HepG2 (cell line): ENCODE measurements around the gene COMP. TPM values are rescaled to one million over a fixed set of nuclear protein-coding genes. Genes with fewer than 3 reads are reported as not detected.

ENCODE experiments used
- DBP ChIP-seq: sonication (generic); formaldehyde crosslinking; IDR thresholded peaks from 2 replicates; pipeline ENCODE4 v1.4.0; 2020; ENCODE audit warnings: missing genetic modification reagents; ENCODE audit errors: not compliant biosample characterization
- ETV5 ChIP-seq: IDR thresholded peaks from 2 replicates; pipeline ENCODE4 v1.6.1; 2018; ENCODE audit warnings: missing biosample characterization, missing genetic modification reagents, inconsistent platforms, borderline replicate concordance
- FOXO1 ChIP-seq: sonication (generic); formaldehyde crosslinking; IDR thresholded peaks from 2 replicates; pipeline ENCODE4 v1.4.0; 2020; ENCODE audit warnings: missing genetic modification reagents
- HOXA3 ChIP-seq: sonication (generic); formaldehyde crosslinking; IDR thresholded peaks from 2 replicates; pipeline ENCODE4 v1.5.0; 2020; ENCODE audit warnings: missing genetic modification reagents
- MTA3 ChIP-seq: sonication (generic); formaldehyde crosslinking; IDR thresholded peaks from 2 replicates; pipeline ENCODE4 v1.4.0; 2020; ENCODE audit warnings: missing genetic modification reagents
- NR3C1 ChIP-seq: sonication (generic); formaldehyde crosslinking; IDR thresholded peaks from 2 replicates; pipeline ENCODE4 v1.4.0; 2020; ENCODE audit warnings: missing genetic modification reagents
- PAX8 ChIP-seq: sonication (generic); formaldehyde crosslinking; IDR thresholded peaks from 2 replicates; pipeline ENCODE4 v1.8.0; 2022; ENCODE audit warnings: mild to moderate bottlenecking, missing genetic modification reagents, borderline replicate concordance
- PHB2 ChIP-seq: fragments of 450-650 bp; IDR thresholded peaks from 2 replicates; pipeline ENCODE4 v1.6.1; 2018; ENCODE audit not compliant: partially characterized antibody
- RCOR2 ChIP-seq: IDR thresholded peaks from 2 replicates; pipeline ENCODE4 v1.6.1; 2016; ENCODE audit warnings: missing biosample characterization, missing genetic modification reagents
- RFX1 ChIP-seq: fragments of 450-650 bp; IDR thresholded peaks from 2 replicates; pipeline ENCODE4 v1.6.1; 2017
- SATB2 ChIP-seq: sonication (generic); formaldehyde crosslinking; IDR thresholded peaks from 2 replicates; pipeline ENCODE4 v1.5.0; 2020; ENCODE audit warnings: missing genetic modification reagents
- SOX5 ChIP-seq: IDR thresholded peaks from 2 replicates; pipeline ENCODE4 v1.6.1; 2016; ENCODE audit warnings: borderline replicate concordance
- SP5 ChIP-seq: IDR thresholded peaks from 2 replicates; pipeline ENCODE4 v1.6.1; 2016; ENCODE audit warnings: low read depth, borderline replicate concordance
- TBL1XR1 ChIP-seq: fragments of 150-350 bp; IDR thresholded peaks from 2 replicates; pipeline ENCODE4 v1.6.1; 2014; ENCODE audit warnings: borderline replicate concordance, low read length; ENCODE audit not compliant: partially characterized antibody
- TBX3 ChIP-seq: fragments of 450-650 bp; IDR thresholded peaks from 2 replicates; pipeline ENCODE4 v1.6.1; 2017; ENCODE audit warnings: antibody characterized with exemption, mild to moderate bottlenecking, inconsistent platforms, borderline replicate concordance
- TRAFD1 ChIP-seq: sonication (generic); formaldehyde crosslinking; IDR thresholded peaks from 2 replicates; pipeline ENCODE4 v1.5.1; 2020; ENCODE audit warnings: missing genetic modification reagents, mild to moderate bottlenecking, borderline replicate concordance
- XBP1 ChIP-seq: sonication (generic); formaldehyde crosslinking; IDR thresholded peaks from 2 replicates; pipeline ENCODE4 v1.5.0; 2020; ENCODE audit warnings: missing genetic modification reagents
- ZFP1 ChIP-seq: IDR thresholded peaks from 2 replicates; pipeline ENCODE4 v1.6.1; 2016
- ZFP62 ChIP-seq: sonication (generic); formaldehyde crosslinking; IDR thresholded peaks from 2 replicates; pipeline ENCODE4 v1.4.0; 2020; ENCODE audit warnings: missing genetic modification reagents
- ZMAT3 ChIP-seq: sonication (generic); formaldehyde crosslinking; conservative IDR thresholded peaks from 2 replicates; pipeline ENCODE4 v1.7.0; 2021; ENCODE audit warnings: missing genetic modification reagents
- ZNF329 ChIP-seq: sonication (generic); formaldehyde crosslinking; IDR thresholded peaks from 2 replicates; pipeline ENCODE4 v1.9.0; 2021; ENCODE audit warnings: low read depth, mild to moderate bottlenecking, missing genetic modification reagents
- ZNF33B ChIP-seq: sonication (generic); formaldehyde crosslinking; IDR thresholded peaks from 2 replicates; pipeline ENCODE4 v1.5.1; 2020; ENCODE audit warnings: mild to moderate bottlenecking, missing genetic modification reagents
- ZNF460 ChIP-seq: sonication (generic); formaldehyde crosslinking; IDR thresholded peaks from 2 replicates; pipeline ENCODE4 v1.5.1; 2020; ENCODE audit warnings: missing genetic modification reagents, mild to moderate bottlenecking, borderline replicate concordance
- ZNF543 ChIP-seq: sonication (generic); formaldehyde crosslinking; IDR thresholded peaks from 2 replicates; pipeline ENCODE4 v1.4.0; 2020; ENCODE audit warnings: mild to moderate bottlenecking, missing genetic modification reagents
- ZNF549 ChIP-seq: sonication (generic); formaldehyde crosslinking; IDR thresholded peaks from 2 replicates; pipeline ENCODE4 v1.5.0; 2020; ENCODE audit warnings: missing genetic modification reagents
- ZNF777 ChIP-seq: sonication (generic); formaldehyde crosslinking; IDR thresholded peaks from 2 replicates; pipeline ENCODE4 v1.4.0; 2020; ENCODE audit warnings: missing genetic modification reagents
- ZNF878 ChIP-seq: sonication (generic); formaldehyde crosslinking; IDR thresholded peaks from 2 replicates; pipeline ENCODE4 v1.8.1; 2023; ENCODE audit warnings: mild to moderate bottlenecking, missing genetic modification reagents, moderate library complexity
- polyA plus RNA-seq, 8 experiments: library from polyadenylated mRNA; depleted of rRNA in 3 of 8; stranded (reverse) in 7 of 8; unstranded in 1 of 8; fragments of >200 nt; fragmentation: Illumina TruSeq in 4 of 8; extraction: Trizol in 4 of 8; gene quantifications; 2 replicates each; pipeline versions ENCODE4 v1.2.1 to v1.2.3, GENCODE V29; 2011 to 2016; ENCODE audit warnings: low read depth in 4 of 8, missing spikeins in 1 of 8, mixed read lengths in 1 of 8; ENCODE audit not compliant: insufficient read depth in 1 of 8
- total RNA-seq, 5 experiments: library from RNA; depleted of rRNA; stranded (reverse); fragments of >200 nt; fragmentation: Illumina TruSeq; extraction: Trizol; gene quantifications; 2 replicates each; pipeline ENCODE4 v1.2.3, GENCODE V29; 2016; ENCODE audit warnings: low read depth in 1 of 5
- TF ChIP-seq, protein P1 (sequence below): sonication (generic); formaldehyde crosslinking; IDR thresholded peaks from 2 replicates; pipeline ENCODE4 v1.4.0; 2020; ENCODE audit warnings: missing genetic modification reagents, borderline replicate concordance

COMP gene
- total and polyA plus RNA-seq, 2 of the 13 experiments (the other 11 are each of a cell fraction or from before 2014, with no cell fraction given) = 0.04 to 0.13 TPM

DNA sequence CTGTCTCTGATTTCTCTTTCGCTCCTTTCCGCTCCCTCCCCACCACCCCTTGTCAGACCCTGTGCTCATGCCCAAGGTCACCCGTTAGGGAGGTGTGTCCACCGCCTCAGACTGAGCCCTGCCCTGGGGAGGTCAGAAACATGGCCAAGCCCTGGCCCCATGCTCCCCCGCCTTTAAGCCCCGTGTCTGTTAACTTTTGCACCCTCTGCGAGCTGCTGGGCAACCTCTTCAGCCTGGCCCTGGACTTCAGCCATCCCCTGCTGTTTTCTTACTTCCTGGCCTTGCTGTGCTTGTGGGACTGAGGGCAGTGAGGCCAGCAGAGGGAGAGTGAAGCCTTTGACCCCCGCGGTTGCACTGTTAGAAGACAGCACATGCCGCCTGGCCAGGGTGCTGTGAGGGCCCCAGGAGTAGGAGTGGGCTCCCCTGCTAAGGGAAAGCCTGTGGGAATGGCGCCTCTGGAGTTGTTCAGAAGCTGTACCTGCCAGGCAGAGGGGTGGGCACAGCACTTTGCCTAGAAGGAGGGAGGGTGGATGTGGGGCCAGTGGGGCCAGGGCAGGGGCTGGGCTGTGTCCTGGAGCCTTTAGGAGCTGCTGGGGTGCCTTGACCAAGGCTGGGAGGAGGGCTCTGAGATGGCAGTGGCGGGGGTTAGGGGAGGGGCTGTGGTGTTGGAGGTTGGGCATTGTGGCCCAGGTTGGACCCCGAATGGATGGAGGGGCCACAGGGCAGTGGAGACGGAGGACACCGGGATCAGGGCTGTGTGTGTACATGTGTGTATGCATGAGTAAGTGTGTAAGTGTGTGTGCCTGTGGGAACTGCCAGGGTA, 48.6 kb upstream of the COMP start (continued):
- 0 out of 2 replicates have a peak, but pooled peaks have one; percentile 45 for TF ChIP-seq ZNF329
- no peak for TF ChIP-seq DBP (CRISPR knock-in tag)
- TF ChIP-seq, protein P1, sequence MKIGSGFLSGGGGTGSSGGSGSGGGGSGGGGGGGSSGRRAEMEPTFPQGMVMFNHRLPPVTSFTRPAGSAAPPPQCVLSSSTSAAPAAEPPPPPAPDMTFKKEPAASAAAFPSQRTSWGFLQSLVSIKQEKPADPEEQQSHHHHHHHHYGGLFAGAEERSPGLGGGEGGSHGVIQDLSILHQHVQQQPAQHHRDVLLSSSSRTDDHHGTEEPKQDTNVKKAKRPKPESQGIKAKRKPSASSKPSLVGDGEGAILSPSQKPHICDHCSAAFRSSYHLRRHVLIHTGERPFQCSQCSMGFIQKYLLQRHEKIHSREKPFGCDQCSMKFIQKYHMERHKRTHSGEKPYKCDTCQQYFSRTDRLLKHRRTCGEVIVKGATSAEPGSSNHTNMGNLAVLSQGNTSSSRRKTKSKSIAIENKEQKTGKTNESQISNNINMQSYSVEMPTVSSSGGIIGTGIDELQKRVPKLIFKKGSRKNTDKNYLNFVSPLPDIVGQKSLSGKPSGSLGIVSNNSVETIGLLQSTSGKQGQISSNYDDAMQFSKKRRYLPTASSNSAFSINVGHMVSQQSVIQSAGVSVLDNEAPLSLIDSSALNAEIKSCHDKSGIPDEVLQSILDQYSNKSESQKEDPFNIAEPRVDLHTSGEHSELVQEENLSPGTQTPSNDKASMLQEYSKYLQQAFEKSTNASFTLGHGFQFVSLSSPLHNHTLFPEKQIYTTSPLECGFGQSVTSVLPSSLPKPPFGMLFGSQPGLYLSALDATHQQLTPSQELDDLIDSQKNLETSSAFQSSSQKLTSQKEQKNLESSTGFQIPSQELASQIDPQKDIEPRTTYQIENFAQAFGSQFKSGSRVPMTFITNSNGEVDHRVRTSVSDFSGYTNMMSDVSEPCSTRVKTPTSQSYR (CRISPR knock-in tag) = no peak; the same call in 1 of the 2 replicates
- 0 out of 2 replicates have a peak, but pooled peaks have one; percentile 76 for TF ChIP-seq ZNF33B (CRISPR knock-in tag)
- TF ChIP-seq PAX8 = no peak
- no peak for TF ChIP-seq XBP1 (CRISPR knock-in tag)
- peak; percentile 85 for TF ChIP-seq SOX5 (CRISPR knock-in tag)
- peak; percentile 83 for TF ChIP-seq HOXA3
- no peak for TF ChIP-seq SATB2 (CRISPR knock-in tag)
- peak; percentile 91 for TF ChIP-seq ETV5 (CRISPR knock-in tag)
- no peak; the same call in 1 of the 2 replicates for TF ChIP-seq TRAFD1 (CRISPR knock-in tag)
- TF ChIP-seq FOXO1 (CRISPR knock-in tag) = peak; percentile 85
- peak; percentile 69; the same call in 1 of the 2 replicates for TF ChIP-seq SP5 (CRISPR knock-in tag)
- no peak for TF ChIP-seq ZNF777 (CRISPR knock-in tag)
- TF ChIP-seq ZFP1 (CRISPR knock-in tag) = no peak
- peak; percentile 80; the same call in 1 of the 2 replicates for TF ChIP-seq ZMAT3 (CRISPR knock-in tag)
- peak; percentile 55; the same call in 1 of the 2 replicates for TF ChIP-seq ZNF460 (CRISPR knock-in tag)
- peak; percentile 65 for TF ChIP-seq ZNF543
- TF ChIP-seq MTA3 = no peak
- TF ChIP-seq RCOR2 (CRISPR knock-in tag) = peak; percentile 70; the same call in 1 of the 2 replicates
- TF ChIP-seq NR3C1 (CRISPR knock-in tag) = no peak
- TF ChIP-seq RFX1 = no peak
- no peak for TF ChIP-seq ZNF549 (CRISPR knock-in tag)
- no peak for TF ChIP-seq ZFP62 (CRISPR knock-in tag)
- TF ChIP-seq ZNF878 (CRISPR knock-in tag) = no peak
- TF ChIP-seq TBL1XR1 = no peak
- peak; percentile 31; the same call in 1 of the 2 replicates for TF ChIP-seq TBX3
- TF ChIP-seq PHB2 = no peak
